HEK293 (cell line): ENCODE measurements around the gene MBNL3.

ENCODE experiments used
- SETDB1 ChIP-seq: IDR thresholded peaks from one replicate; pipeline ENCODE4 v1.6.1; 2017; ENCODE audit warnings: mild to moderate bottlenecking, low read length, moderate library complexity, mixed read lengths; ENCODE audit not compliant: insufficient read length
- ZBTB6 ChIP-seq: fragments of 450-650 bp; formaldehyde crosslinking; IDR thresholded peaks from 2 replicates; pipeline ENCODE4 v1.5.1; 2017; ENCODE audit warnings: missing biosample characterization, missing genetic modification characterization
- ZIC2 ChIP-seq: fragments of 450-650 bp; formaldehyde crosslinking; IDR thresholded peaks from 2 replicates; pipeline ENCODE4 v1.5.1; 2016; ENCODE audit warnings: missing biosample characterization, missing genetic modification characterization
- ZNF335 ChIP-seq: fragments of 450-650 bp; formaldehyde crosslinking; conservative IDR thresholded peaks from 2 replicates; pipeline ENCODE4 v1.5.1; 2016; ENCODE audit warnings: missing biosample characterization, missing genetic modification characterization
- TF ChIP-seq, protein P1 (sequence below): fragments of 450-650 bp; formaldehyde crosslinking; IDR thresholded peaks from 2 replicates; pipeline ENCODE4 v1.5.1; 2016; ENCODE audit warnings: missing biosample characterization, missing genetic modification characterization

DNA sequence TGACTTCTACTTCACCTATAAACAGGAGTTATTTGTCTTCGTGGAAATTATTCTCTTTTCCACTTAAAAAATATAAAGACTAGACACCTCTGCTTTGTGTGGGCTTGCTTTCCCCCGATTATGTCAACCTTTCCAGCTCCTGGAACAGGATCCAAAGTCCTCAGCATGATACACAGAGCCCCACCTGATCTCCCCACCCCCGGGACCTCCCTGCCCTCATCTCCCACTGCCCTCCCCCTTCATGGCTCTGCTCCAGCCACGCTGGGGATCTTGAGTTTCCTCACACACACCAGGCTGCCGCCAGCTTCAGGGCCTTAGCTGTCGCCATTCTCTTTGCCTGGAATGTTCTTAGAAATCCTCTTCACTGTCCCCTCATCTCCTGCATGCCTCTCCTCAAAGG is 55.3 kb downstream of the MBNL3 start:
- TF ChIP-seq, protein P1, sequence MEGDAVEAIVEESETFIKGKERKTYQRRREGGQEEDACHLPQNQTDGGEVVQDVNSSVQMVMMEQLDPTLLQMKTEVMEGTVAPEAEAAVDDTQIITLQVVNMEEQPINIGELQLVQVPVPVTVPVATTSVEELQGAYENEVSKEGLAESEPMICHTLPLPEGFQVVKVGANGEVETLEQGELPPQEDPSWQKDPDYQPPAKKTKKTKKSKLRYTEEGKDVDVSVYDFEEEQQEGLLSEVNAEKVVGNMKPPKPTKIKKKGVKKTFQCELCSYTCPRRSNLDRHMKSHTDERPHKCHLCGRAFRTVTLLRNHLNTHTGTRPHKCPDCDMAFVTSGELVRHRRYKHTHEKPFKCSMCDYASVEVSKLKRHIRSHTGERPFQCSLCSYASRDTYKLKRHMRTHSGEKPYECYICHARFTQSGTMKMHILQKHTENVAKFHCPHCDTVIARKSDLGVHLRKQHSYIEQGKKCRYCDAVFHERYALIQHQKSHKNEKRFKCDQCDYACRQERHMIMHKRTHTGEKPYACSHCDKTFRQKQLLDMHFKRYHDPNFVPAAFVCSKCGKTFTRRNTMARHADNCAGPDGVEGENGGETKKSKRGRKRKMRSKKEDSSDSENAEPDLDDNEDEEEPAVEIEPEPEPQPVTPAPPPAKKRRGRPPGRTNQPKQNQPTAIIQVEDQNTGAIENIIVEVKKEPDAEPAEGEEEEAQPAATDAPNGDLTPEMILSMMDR (tag by site-specific recombination) = no peak
- no peak for TF ChIP-seq SETDB1
- TF ChIP-seq ZBTB6 (tag by site-specific recombination) = no peak
- no peak for TF ChIP-seq ZIC2 (tag by site-specific recombination)
- no peak for TF ChIP-seq ZNF335
